ENCODE results near the gene LAMA3. TPM values are rescaled to one million over a fixed set of nuclear protein-coding genes. Genes with fewer than 3 reads are reported as not detected.
A peak's percentile ranks its signal among the peaks of the same experiment; 100 is the strongest.
"Not testable (repeated sequence)": the region's sequence is repeated elsewhere in the genome, so short reads cannot be mapped to it uniquely, and the experiment has no call there.

The LAMA3 gene
- total and polyA plus RNA-seq, 9 donors: 2.3 to 8.7 (median 3.6) TPM

DNA sequence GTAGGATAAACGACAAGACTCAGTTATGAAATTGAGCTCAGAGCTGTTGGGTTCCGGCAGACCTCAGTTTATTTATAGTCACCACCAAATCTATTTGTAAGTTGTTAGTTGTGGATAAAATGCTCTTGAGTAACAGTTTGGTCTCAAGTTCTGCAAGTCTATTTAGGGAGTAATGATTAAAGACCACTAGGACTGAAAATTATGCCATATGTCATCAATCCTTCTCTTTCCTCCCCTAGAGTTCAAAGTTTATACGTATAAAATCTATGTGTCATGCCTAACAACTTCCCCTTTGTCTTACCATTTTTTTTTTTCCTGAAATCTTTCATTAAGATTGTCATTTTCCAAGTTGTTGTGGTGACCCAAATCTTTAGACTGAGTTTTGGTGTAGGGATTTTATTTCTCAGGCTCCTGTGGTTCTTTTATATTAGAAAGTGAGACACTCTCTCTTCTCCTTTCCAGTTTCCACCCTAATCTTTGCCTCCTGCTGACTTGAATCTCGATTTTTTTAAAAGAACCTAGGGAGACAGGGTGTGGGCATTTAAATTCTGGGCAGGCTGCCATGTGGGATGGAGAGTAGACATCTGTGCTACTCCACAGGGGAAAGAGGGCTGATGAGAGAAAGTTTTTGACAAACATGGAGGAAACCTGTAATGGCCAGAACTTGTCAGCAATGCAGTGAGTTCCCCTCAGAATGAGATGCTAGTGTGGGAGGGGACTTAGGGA is 51.0 kb downstream of the LAMA3 start:
- WGBS (ENCODE audit: insufficient coverage): no CpG with 5 or more reads among the region's 4 CpGs
- no peaks in the 10 kb centered on the region for H3K27me3 ChIP-seq (ENCODE audit: control insufficient read depth, insufficient read depth, low read length)
- peaks cover 6% of the 10 kb centered on the region for H3K4me1 ChIP-seq (ENCODE audit: control insufficient read depth, insufficient read depth, low read length)
- H3K27ac ChIP-seq (ENCODE audit: low read length): no peak overlapping the region
- no peaks in the 10 kb centered on the region for H3K9me3 ChIP-seq (replicated peaks; ENCODE audit: control insufficient read depth, low read depth, low read length)
- H3K36me3 ChIP-seq (ENCODE audit: control insufficient read depth, insufficient read depth, low read length): no peaks in the 10 kb centered on the region
- DNase-seq: peak; percentile 29
- no peak overlapping the region for H3K4me3 ChIP-seq (ENCODE audit: low read length)

DNA sequence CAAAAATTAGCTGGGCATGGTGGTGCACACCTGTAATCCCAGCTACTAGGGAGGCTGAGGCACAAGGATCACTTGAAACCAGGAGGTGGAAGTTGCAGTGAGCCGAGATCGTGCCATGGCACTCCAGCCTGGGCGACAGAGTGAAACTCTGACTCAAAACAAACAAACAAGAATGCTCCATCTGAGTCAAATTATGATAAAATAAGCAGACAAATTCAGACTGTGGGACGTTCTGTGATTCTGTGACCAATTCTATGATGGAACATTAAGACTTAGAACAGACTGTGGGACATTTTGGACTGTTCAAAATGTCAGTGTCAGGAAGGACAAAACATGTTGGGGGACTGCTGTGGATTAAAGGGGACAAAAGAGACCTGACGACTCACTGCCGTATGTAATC is 52.7 kb downstream of the LAMA3 start:
- H3K4me1 ChIP-seq (ENCODE audit: control insufficient read depth, insufficient read depth, low read length): not testable (repeated sequence)

DNA sequence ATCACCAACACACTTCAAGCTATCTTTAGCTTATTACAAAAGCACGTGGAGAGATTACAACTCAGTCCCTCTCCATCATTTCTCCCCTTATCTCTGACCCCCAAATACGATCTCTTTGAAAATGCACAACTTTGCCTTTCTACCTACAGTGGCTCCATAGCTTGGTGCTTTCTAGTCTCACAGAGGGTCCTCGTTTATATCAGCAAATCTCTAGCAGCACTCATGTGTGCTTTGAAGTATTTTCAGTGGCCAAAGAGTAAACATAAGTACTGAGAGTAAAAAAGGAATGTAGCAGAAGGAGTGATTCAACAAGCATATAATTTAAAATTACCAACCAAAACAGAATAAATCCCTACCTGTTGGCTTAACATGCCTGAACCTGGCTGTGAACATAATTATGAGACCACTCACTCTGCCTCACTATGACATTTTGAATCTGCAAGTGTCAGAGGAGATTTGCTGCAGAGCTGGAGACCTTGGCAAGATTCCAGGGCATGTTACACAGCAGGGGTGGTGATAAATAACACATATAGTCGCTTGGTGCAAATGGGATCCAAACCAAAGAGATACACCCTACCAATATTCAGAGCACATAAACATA is 54.6 kb downstream of the LAMA3 start:
- no peaks in the 10 kb centered on the region for H3K27me3 ChIP-seq (ENCODE audit: control insufficient read depth, insufficient read depth, low read length)
- DNase-seq: no peak
- no peak overlapping the region for H3K27ac ChIP-seq (ENCODE audit: low read length)
- peaks cover 3% of the 10 kb centered on the region for H3K4me1 ChIP-seq (ENCODE audit: control insufficient read depth, insufficient read depth, low read length)
- H3K9me3 ChIP-seq (replicated peaks; ENCODE audit: control insufficient read depth, low read depth, low read length): no peaks in the 10 kb centered on the region
- 20% methylated on average over 1 of the region's 4 CpGs for WGBS (ENCODE audit: insufficient coverage)
- H3K36me3 ChIP-seq (ENCODE audit: control insufficient read depth, insufficient read depth, low read length): no peaks in the 10 kb centered on the region
- no peak overlapping the region for H3K4me3 ChIP-seq (ENCODE audit: low read length)

More for the DNA sequence above, 52.7 kb downstream of the LAMA3 start:
- not testable (repeated sequence) for H3K27me3 ChIP-seq (ENCODE audit: control insufficient read depth, insufficient read depth, low read length); H3K9me3 ChIP-seq (replicated peaks; ENCODE audit: control insufficient read depth, low read depth, low read length); H3K36me3 ChIP-seq (ENCODE audit: control insufficient read depth, insufficient read depth, low read length); DNase-seq; H3K4me3 ChIP-seq (ENCODE audit: low read length); H3K27ac ChIP-seq (ENCODE audit: low read length)
- 58% methylated on average over 2 of the region's 6 CpGs for WGBS (ENCODE audit: insufficient coverage)

DNA sequence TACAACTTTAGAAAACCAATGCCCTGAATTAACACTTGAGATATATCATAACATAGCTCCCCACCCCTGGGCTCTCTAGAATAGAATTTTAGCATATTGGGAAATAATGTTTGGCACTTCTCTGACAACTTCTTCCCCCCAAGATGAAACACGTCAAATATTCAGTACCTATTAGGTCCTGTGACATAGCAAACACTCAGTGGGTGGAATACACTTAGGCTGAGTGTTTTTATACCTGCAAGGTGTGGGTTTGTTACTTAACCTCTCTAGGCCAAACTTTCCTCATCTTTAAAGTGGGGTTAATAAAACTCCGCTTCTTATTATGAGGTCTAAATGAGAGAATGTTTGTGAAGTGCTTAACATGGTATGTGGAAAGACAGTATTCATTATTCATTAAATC is 56.1 kb downstream of the LAMA3 start:
- Histone ChIP-seq H3K9me3 (replicated peaks; ENCODE audit: control insufficient read depth, low read depth, low read length) (no peaks in the 10 kb centered on the region), H3K27ac (ENCODE audit: low read length) (no peak overlapping the region), H3K27me3 (ENCODE audit: control insufficient read depth, insufficient read depth, low read length) (no peaks in the 10 kb centered on the region), H3K4me1 (ENCODE audit: control insufficient read depth, insufficient read depth, low read length) (peaks cover 3% of the 10 kb centered on the region), H3K36me3 (ENCODE audit: control insufficient read depth, insufficient read depth, low read length) (no peaks in the 10 kb centered on the region), H3K4me3 (ENCODE audit: low read length) (no peak overlapping the region)
- no CpG with 5 or more reads among the region's 2 CpGs for WGBS (ENCODE audit: insufficient coverage)
- no peak for DNase-seq

DNA sequence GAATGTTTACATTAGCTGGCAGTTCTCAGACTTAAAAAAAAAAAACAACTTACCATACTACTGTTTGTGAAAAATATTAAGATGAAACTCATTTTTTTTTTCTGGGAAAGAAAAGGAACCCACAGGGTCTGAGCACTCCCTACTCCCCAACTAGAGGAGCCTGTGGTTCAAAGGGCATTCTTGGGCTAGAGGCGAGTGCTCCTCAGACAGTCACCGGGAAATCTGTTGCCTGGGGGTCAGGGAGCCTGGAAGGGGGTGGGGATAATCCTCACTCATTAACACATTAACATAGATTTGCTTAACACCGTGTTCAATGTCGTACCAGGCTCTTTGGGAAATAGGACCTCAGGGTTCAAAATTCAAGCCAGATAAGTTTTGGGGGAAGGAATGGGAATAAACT is 57.6 kb downstream of the LAMA3 start:
- WGBS (ENCODE audit: insufficient coverage): no CpG with 5 or more reads among the region's 4 CpGs
- Histone ChIP-seq H3K36me3 (ENCODE audit: control insufficient read depth, insufficient read depth, low read length) (no peaks in the 10 kb centered on the region), H3K4me1 (ENCODE audit: control insufficient read depth, insufficient read depth, low read length) (no peaks in the 10 kb centered on the region), H3K27me3 (ENCODE audit: control insufficient read depth, insufficient read depth, low read length) (no peaks in the 10 kb centered on the region), H3K4me3 (ENCODE audit: low read length) (no peak overlapping the region), H3K9me3 (replicated peaks; ENCODE audit: control insufficient read depth, low read depth, low read length) (no peaks in the 10 kb centered on the region), H3K27ac (ENCODE audit: low read length) (no peak overlapping the region)
- DNase-seq: no peak

DNA sequence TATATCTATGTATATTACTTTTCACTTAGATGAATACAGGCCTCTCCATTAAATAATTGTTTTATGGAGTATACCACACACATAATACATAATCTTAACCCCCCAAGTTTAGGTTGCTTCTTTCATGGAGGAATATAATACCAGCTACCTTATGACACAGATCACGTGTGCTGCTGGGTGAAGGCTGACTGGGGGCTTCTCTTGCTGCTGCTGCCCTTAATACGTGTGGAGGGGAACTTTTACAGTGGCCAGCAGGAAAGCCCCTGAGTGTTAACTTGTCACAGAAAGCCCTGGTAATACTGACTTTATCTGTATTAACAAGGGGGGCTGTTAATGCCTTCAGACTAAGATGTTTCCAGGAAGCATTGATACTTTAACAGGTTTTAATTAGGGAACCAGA is 63.1 kb downstream of the LAMA3 start:
- no peaks in the 10 kb centered on the region for H3K27me3 ChIP-seq (ENCODE audit: control insufficient read depth, insufficient read depth, low read length)
- WGBS (ENCODE audit: insufficient coverage): no CpG with 5 or more reads among the region's 2 CpGs
- peak overlapping the region; percentile 13 for H3K27ac ChIP-seq (ENCODE audit: low read length)
- H3K9me3 ChIP-seq (replicated peaks; ENCODE audit: control insufficient read depth, low read depth, low read length): no peaks in the 10 kb centered on the region
- H3K4me3 ChIP-seq (ENCODE audit: low read length): no peak overlapping the region
- H3K4me1 ChIP-seq (ENCODE audit: control insufficient read depth, insufficient read depth, low read length): peaks cover 6% of the 10 kb centered on the region
- no peak for DNase-seq
- no peaks in the 10 kb centered on the region for H3K36me3 ChIP-seq (ENCODE audit: control insufficient read depth, insufficient read depth, low read length)

DNA sequence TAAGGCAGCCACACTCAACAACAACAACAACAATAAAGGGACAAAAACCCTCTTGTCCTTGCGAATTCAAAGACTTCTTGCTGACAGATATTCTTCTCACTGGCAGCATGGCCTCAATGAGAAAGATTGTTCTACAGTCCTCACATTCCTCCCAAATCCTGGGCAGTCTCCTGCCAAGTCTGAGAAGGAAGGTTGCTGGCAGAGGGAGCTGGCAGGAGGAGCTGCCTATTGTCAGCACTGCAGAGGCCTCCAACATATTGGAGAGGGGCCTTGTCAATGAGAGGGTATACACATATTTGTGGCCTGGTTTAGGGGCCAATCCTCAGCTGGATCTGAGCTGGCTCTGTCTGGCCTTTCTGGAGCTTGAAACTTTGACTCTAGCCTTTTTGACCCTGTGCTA is 63.5 kb downstream of the LAMA3 start:
- Histone ChIP-seq H3K4me1 (ENCODE audit: control insufficient read depth, insufficient read depth, low read length) (peaks cover 6% of the 10 kb centered on the region), H3K9me3 (replicated peaks; ENCODE audit: control insufficient read depth, low read depth, low read length) (no peaks in the 10 kb centered on the region), H3K27me3 (ENCODE audit: control insufficient read depth, insufficient read depth, low read length) (no peaks in the 10 kb centered on the region), H3K4me3 (ENCODE audit: low read length) (no peak overlapping the region), H3K27ac (ENCODE audit: low read length) (peak overlapping the region; percentile 13), H3K36me3 (ENCODE audit: control insufficient read depth, insufficient read depth, low read length) (no peaks in the 10 kb centered on the region)
- WGBS (ENCODE audit: insufficient coverage): no CpG with 5 or more reads among the region's 1 CpG
- DNase-seq: peak; percentile 67

DNA sequence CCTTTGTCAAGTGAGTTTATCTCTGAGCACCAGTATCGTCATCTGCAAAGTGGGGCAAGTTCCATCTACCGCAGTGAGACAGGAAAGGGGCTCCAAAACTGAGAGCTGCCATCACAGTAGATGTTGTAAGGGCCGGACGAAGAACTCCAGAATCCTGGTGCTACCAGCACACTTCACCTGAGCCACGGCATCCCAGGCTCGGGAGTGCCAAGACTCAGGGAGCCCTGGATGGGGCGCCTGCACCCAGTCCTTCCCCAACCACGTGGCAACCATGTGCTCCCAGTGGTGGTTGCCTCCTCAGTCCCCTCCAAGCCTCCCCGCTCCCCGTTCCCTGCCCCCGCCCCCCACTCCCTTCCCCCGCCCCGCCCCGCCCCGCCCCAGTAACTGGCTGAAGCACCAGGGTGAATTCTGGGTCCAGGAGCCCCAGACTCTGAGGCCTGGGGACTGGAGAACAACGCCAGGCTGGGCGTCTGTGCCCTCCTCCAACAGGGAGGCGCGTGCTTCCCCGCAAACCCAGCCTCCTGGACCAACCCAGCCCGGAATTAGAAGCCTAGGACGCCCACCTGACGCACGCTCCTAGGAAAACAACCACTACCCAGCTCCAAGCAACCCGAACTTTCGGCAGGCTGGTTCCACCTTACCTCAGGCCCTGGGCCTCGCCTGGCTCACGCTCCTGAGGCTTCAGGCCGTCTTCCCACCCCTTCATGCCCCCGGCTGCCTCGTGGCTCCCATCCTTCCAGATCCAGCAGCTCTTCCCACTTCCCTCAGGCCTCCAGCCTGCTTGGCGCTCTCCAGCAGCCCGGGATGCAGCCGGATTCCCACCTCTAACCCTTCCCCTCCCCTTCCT is 67.6 kb downstream of the LAMA3 start:
- no peaks in the 10 kb centered on the region for H3K27me3 ChIP-seq (ENCODE audit: control insufficient read depth, insufficient read depth, low read length)
- H3K27ac ChIP-seq (ENCODE audit: low read length): no peak overlapping the region
- no peaks in the 10 kb centered on the region for H3K36me3 ChIP-seq (ENCODE audit: control insufficient read depth, insufficient read depth, low read length)
- peaks cover 6% of the 10 kb centered on the region for H3K4me1 ChIP-seq (ENCODE audit: control insufficient read depth, insufficient read depth, low read length)
- DNase-seq: no peak
- no peaks in the 10 kb centered on the region for H3K9me3 ChIP-seq (replicated peaks; ENCODE audit: control insufficient read depth, low read depth, low read length)
- 64% methylated on average over 23 of the region's 34 CpGs for WGBS (ENCODE audit: insufficient coverage)
- no peak overlapping the region for H3K4me3 ChIP-seq (ENCODE audit: low read length)

DNA sequence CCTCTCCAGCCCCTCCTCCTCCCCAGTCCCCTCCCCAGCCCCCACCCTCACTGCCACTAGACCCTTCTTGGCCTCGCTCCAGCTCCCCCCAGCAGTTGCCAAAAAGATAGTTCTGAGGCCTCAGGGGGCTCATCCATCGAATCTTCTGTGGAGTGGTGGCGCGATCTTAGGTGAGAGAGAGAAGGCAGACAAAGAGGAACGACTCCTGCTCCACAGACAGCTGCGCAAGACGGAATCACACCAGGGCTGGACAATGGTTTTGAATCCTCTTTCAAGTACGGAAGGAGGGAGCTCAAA is 68.1 kb downstream of the LAMA3 start:
- no peaks in the 10 kb centered on the region for H3K27me3 ChIP-seq (ENCODE audit: control insufficient read depth, insufficient read depth, low read length)
- H3K4me3 ChIP-seq (ENCODE audit: low read length): no peak overlapping the region
- H3K9me3 ChIP-seq (replicated peaks; ENCODE audit: control insufficient read depth, low read depth, low read length): no peaks in the 10 kb centered on the region
- H3K4me1 ChIP-seq (ENCODE audit: control insufficient read depth, insufficient read depth, low read length): peaks cover 5% of the 10 kb centered on the region
- no peaks in the 10 kb centered on the region for H3K36me3 ChIP-seq (ENCODE audit: control insufficient read depth, insufficient read depth, low read length)
- 35% methylated on average over 6 of the region's 8 CpGs for WGBS (ENCODE audit: insufficient coverage)
- peak; percentile 33 for DNase-seq
- no peak overlapping the region for H3K27ac ChIP-seq (ENCODE audit: low read length)

DNA sequence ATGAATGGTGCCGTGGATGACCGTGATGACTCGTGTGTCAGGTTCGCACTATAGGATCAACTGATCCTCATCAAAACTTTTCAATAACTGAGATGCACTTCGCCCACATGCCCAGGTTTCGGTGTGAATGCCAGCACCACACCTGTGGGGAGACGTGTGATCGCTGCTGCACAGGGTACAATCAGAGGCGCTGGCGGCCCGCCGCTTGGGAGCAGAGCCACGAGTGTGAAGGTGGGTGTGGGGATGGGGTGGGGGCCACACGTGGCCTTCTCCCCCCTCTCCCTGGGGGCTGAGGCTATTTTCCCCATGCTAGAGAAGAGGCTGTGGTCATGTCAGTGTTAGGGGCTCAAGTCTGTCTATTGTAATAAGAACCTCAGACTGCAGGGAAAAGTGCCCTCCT is 69.0 kb downstream of the LAMA3 start:
- WGBS (ENCODE audit: insufficient coverage): 90% methylated on average over 11 of the region's 14 CpGs

More for the DNA sequence above, 69.0 kb downstream of the LAMA3 start:
- H3K9me3 ChIP-seq (replicated peaks; ENCODE audit: control insufficient read depth, low read depth, low read length): no peaks in the 10 kb centered on the region
- no peak overlapping the region for H3K4me3 ChIP-seq (ENCODE audit: low read length)
- no peaks in the 10 kb centered on the region for H3K27me3 ChIP-seq (ENCODE audit: control insufficient read depth, insufficient read depth, low read length)
- no peaks in the 10 kb centered on the region for H3K4me1 ChIP-seq (ENCODE audit: control insufficient read depth, insufficient read depth, low read length)
- H3K36me3 ChIP-seq (ENCODE audit: control insufficient read depth, insufficient read depth, low read length): no peaks in the 10 kb centered on the region
- DNase-seq: no peak
- H3K27ac ChIP-seq (ENCODE audit: low read length): no peak overlapping the region
